Endothelial cell of umbilical vein (primary cell): ENCODE data around the gene GALNT9. TPM values are rescaled to one million over a fixed set of nuclear protein-coding genes. Genes with fewer than 3 reads are reported as not detected.

Source experiments
- BruUV-seq: library from RNA; stranded (reverse); fragments of 400-500 nt; replicated peaks from 2 replicates; lab custom pipeline; 2021; lab: Mats Ljungman, UMichigan
- CTCF ChIA-PET: fragments of 300-600, 350-600 bp; sonication (Branson Sonifier 250); formaldehyde crosslinking; loops from one replicate; lab custom pipeline; 2021; ENCODE audit warnings: antibody characterized with exemption, inconsistent platforms; lab: Charles Lee
- POLR2A ChIA-PET: fragments of 300-600, 350-600 bp; sonication (Branson Sonifier 250); formaldehyde crosslinking; loops from one replicate; lab custom pipeline; 2021; ENCODE audit warnings: antibody characterized with exemption, inconsistent platforms; lab: Charles Lee
- DNase-seq: peaks from one replicate; pipeline ENCODE4 v3.0.0-alpha.2; 2011; ENCODE audit warnings: low read depth, low spot score
- FAIRE-seq: peaks from 2 replicates; lab custom pipeline; 2011; peaks lifted over from hg19 to GRCh38; lab: Jason Lieb, UNC
- H2AFZ ChIP-seq: 2 replicates; pipeline ENCODE4 v1.6.0; 2012; ENCODE audit warnings: low read depth, low read length, control low read depth, inconsistent platforms
- H3K27ac ChIP-seq: 2 replicates; pipeline ENCODE4 v1.5.1; 2011; ENCODE audit warnings: low read depth, mild to moderate bottlenecking, control low read depth, low read length, moderate library complexity; ENCODE audit not compliant: insufficient read depth
- H3K27me3 ChIP-seq, 2 experiments: 2 replicates each; pipeline versions ENCODE4 v1.6.0 to v1.6.1; 2011; ENCODE audit warnings: low read length in 2 of 2, mixed read lengths in 1 of 2; ENCODE audit not compliant: control insufficient read depth in 2 of 2, insufficient read depth in 2 of 2
- H3K36me3 ChIP-seq, 2 experiments: 2 replicates in 1 of 2; 3 replicates in 1 of 2; pipeline ENCODE4 v1.5.1; 2011; ENCODE audit warnings: low read length in 2 of 2, mild to moderate bottlenecking in 1 of 2, moderate library complexity in 1 of 2; ENCODE audit not compliant: control insufficient read depth in 2 of 2, insufficient read depth in 2 of 2; ENCODE audit errors: extremely low read depth in 1 of 2
- H3K4me1 ChIP-seq: 3 replicates; pipeline ENCODE4 v1.5.1; 2011; ENCODE audit warnings: mild to moderate bottlenecking, low read length; ENCODE audit not compliant: control insufficient read depth, insufficient read depth; ENCODE audit errors: extremely low read depth
- H3K4me2 ChIP-seq: 2 replicates; pipeline ENCODE4 v1.6.1; 2011; ENCODE audit warnings: low read length, control low read depth, mixed read lengths; ENCODE audit not compliant: insufficient read depth
- H3K4me3 ChIP-seq, 3 experiments: fragments of 200-600 bp in 1 of 3; sonication (generic), shearing (Covaris generic) in 1 of 3; replicated peaks in 1 of 3; 2 replicates each; pipeline ENCODE4 v1.5.1; 2011 to 2016; ENCODE audit warnings: control low read depth in 3 of 3, low read length in 3 of 3, mild to moderate bottlenecking in 2 of 3, inconsistent platforms in 1 of 3, low read depth in 1 of 3, moderate library complexity in 1 of 3; ENCODE audit not compliant: insufficient read depth in 1 of 3
- H3K79me2 ChIP-seq: 2 replicates; pipeline ENCODE4 v1.6.0; 2012; ENCODE audit warnings: low read length, inconsistent platforms; ENCODE audit not compliant: control insufficient read depth, insufficient read depth
- H3K9ac ChIP-seq: replicated peaks from 2 replicates; pipeline ENCODE3; 2011; ENCODE audit warnings: low read length, control low read depth; ENCODE audit not compliant: insufficient read depth; ENCODE audit errors: extremely low read depth
- H3K9me1 ChIP-seq: replicated peaks from 3 replicates; pipeline ENCODE4 v1.6.0; 2011; ENCODE audit warnings: mild to moderate bottlenecking, low read length; ENCODE audit not compliant: control insufficient read depth, insufficient read depth; ENCODE audit errors: extremely low read depth
- H3K9me3 ChIP-seq: replicated peaks from 2 replicates; pipeline ENCODE4 v1.5.1; 2012; ENCODE audit warnings: low read length, inconsistent platforms; ENCODE audit not compliant: control insufficient read depth, insufficient read depth
- H4K20me1 ChIP-seq: replicated peaks from 2 replicates; pipeline ENCODE3; 2011; ENCODE audit warnings: mild to moderate bottlenecking, low read length; ENCODE audit not compliant: control insufficient read depth, insufficient read depth; ENCODE audit errors: extremely low read depth
- EZH2 ChIP-seq: IDR thresholded peaks from 2 replicates; pipeline ENCODE4 v1.6.1; 2012; ENCODE audit warnings: borderline replicate concordance, low read depth, mild to moderate bottlenecking, moderate library complexity, low read length, inconsistent platforms; ENCODE audit not compliant: severe bottlenecking
- FOS ChIP-seq: IDR thresholded peaks from 2 replicates; pipeline ENCODE4 v1.6.1; 2011; ENCODE audit warnings: mild to moderate bottlenecking, low read length, moderate library complexity, borderline replicate concordance; ENCODE audit not compliant: insufficient read depth
- GATA2 ChIP-seq: IDR thresholded peaks from 2 replicates; pipeline ENCODE4 v1.7.0; 2011; ENCODE audit warnings: low read depth, mild to moderate bottlenecking, moderate library complexity, mixed read lengths, low read length; ENCODE audit not compliant: insufficient read length, insufficient read depth
- POLR2A ChIP-seq: IDR thresholded peaks from 2 replicates; pipeline ENCODE4 v1.6.1; 2012; ENCODE audit warnings: low read depth, mild to moderate bottlenecking, control low read depth, low read length
- dilution Hi-C: fragments of 300-500 bp; cut with MboI; formaldehyde crosslinking; loops from one replicate; pipeline ENCODE4 v1.15.0; 2019; ENCODE audit warnings: low sequenced_read_pairs; ENCODE audit not compliant: extremely low pct_ligation_motif_present
- intact Hi-C: fragments of 100-400 bp; cut with micrococcal nuclease; formaldehyde crosslinking; loops from one replicate; pipeline ENCODE4 v1.10.0; 2022
- polyA plus RNA-seq, 4 experiments: library from polyadenylated mRNA; depleted of rRNA in 3 of 4; stranded (reverse) in 3 of 4; unstranded in 1 of 4; fragments of >200 nt; gene quantifications; 2 replicates each; pipeline versions ENCODE4 v1.2.1 to v1.2.3, GENCODE V29; 2011 to 2012; ENCODE audit warnings: missing spikeins in 1 of 4
- total RNA-seq: library from RNA; stranded (reverse); gene quantifications from 2 replicates; pipeline ENCODE4 v1.2.3, GENCODE V29; 2021
- TF ChIP-seq, protein P1 (sequence below): IDR thresholded peaks from 2 replicates; pipeline ENCODE4 v1.6.1; 2011; ENCODE audit not compliant: insufficient read depth, insufficient read length

The GALNT9 gene
- total and polyA plus RNA-seq, 2 donors (not counting 3 experiments of a cell fraction or from before 2014, with no cell fraction given) = 0.14 to 0.73 TPM

DNA sequence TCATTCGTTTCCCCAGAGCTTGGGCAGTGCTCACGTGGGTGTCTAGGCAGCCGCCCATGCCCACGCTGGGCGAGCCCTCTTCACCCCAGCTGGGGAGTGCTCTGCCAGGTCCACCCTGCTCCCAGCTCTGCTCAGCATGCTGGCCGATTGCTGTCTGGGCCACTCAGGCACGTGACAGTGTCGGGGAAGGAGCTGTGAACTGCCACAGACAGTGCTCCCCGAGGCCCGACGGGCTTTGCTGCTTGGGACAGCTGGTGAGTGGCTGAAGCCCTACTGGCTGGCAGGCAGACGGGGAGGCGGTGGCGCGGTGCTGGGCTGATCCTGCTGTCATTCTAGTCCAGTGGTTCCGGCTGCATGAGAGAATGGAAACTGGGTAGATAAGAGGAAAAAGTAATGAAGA is 169.4 kb downstream of the GALNT9 start:
- no peak overlapping the region for H3K4me3 ChIP-seq
- H3K36me3 ChIP-seq = peaks cover 0 to 2% of the 10 kb centered on the region in 2 experiments
- no peaks in the 10 kb centered on the region for H3K9me3 ChIP-seq
- ChIA-PET CTCF (interaction anchor here (1.2 to 1.5 kb wide), 2 partner anchors 254 to 455 kb away, joined by 4 to 9 read pairs; no protein-coding TSS in a partner anchor), POLR2A (no interaction called here)
- no peaks in the 10 kb centered on the region for H3K27me3 ChIP-seq
- no peaks in the 10 kb centered on the region for H3K9me1 ChIP-seq
- no peak overlapping the region for H2AFZ ChIP-seq
- no peak overlapping the region for H3K9ac ChIP-seq
- H3K4me2 ChIP-seq = no peak overlapping the region
- FAIRE-seq = no peak
- H4K20me1 ChIP-seq = no peaks in the 10 kb centered on the region
- intact Hi-C loops (no loop called here), dilution Hi-C loops (no loop called here)
- no peaks in the 10 kb centered on the region for H3K4me1 ChIP-seq
- no TSS peak for BruUV-seq
- DNase-seq = no peak
- TF ChIP-seq GATA2 = no peak
- no peak overlapping the region for H3K27ac ChIP-seq
- no peaks in the 10 kb centered on the region for H3K79me2 ChIP-seq

DNA sequence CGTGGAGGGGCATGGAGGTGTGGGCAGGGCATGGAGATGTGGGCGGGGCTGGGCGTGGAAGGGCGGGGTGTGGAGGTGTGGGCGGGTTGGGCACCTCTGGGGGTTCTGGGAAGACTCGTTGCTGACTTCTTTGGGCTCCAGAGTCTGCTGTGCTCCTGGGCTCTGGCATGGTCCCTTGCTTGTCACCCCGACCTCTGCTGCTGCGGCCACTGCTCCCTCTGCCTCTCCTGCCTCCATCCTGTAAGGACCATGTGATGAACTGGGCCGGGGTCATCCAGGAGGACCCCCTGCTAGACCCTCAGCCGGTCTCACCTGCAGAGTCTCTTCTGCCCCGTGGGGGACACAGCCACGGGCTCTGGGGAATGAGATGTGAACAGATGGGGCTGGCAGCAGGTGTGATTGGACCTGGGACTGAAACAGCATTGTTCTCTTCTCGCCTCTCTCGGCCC is 169.8 kb downstream of the GALNT9 start:
- DNase-seq = no peak
- no peak for TF ChIP-seq EZH2
- TF ChIP-seq, protein P1, sequence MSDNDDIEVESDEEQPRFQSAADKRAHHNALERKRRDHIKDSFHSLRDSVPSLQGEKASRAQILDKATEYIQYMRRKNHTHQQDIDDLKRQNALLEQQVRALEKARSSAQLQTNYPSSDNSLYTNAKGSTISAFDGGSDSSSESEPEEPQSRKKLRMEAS = no peak
- no peak for TF ChIP-seq FOS
- TF ChIP-seq POLR2A = no peak
- Histone ChIP-seq H3K4me2 (no peak overlapping the region), H3K27ac (no peak overlapping the region), H3K4me1 (no peaks in the 10 kb centered on the region), H3K27me3 (no peaks in the 10 kb centered on the region), H3K9ac (no peak overlapping the region), H3K79me2 (no peaks in the 10 kb centered on the region), H3K9me3 (no peaks in the 10 kb centered on the region), H3K4me3 (no peak overlapping the region), H2AFZ (no peak overlapping the region), H3K36me3 (peaks cover 0 to 2% of the 10 kb centered on the region in 2 experiments), H3K9me1 (no peaks in the 10 kb centered on the region), H4K20me1 (no peaks in the 10 kb centered on the region)
- ChIA-PET POLR2A (no interaction called here), CTCF (interaction anchor here (1.2 kb wide), 1 partner anchor 455 kb away, joined by 4 read pairs; no protein-coding TSS in a partner anchor)
- intact Hi-C loops = no loop called here
- dilution Hi-C loops = no loop called here
- no TSS peak for BruUV-seq
- no peak for FAIRE-seq
